ENCODE data around the gene SHANK2.
"Not testable (repeated sequence)": the region's sequence is repeated elsewhere in the genome, so short reads cannot be mapped to it uniquely, and the experiment has no call there.

The SHANK2 gene

GRCh38 chr11:71245601-71246391 lies 6.6 kb downstream of the SHANK2 start:
- no peak for DNase-seq (ENCODE audit: extremely low read depth in 1 of 2, low read depth in 1 of 2)

DNA sequence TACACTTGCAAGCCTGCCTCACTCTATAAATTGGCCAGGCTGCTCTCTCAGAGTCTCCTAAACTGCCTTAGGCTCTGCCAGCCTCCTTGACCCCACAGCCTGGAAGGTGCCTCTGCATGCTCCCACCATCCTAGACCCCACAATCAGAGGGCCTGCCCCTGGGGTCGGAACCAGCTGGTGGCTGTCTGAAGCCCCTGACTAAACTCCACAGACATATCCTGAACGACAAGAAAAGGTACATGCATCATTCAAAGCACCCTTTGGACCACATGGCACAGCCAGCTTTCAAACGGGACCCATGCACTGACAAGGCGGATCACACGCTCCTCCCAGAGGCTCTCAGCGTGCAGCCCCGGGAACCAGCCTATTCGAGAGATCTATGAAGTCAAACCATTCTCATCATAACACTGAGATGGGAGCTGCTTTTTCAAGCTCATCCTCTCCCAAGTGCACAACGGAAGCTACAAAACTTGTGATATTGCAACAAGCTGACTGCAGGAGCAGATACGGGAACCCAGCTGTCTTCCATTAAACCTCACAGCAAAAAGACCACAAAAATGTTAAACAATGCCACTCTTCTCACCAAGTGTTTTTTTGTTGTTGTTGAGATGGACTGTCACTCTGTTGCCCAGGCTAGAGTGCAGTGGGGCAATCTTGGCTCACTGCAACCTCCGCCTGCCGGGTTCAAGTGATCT lies 8.1 kb downstream of the SHANK2 start:
- DNase-seq (ENCODE audit: extremely low read depth in 1 of 2, low read depth in 1 of 2): no peak

DNA sequence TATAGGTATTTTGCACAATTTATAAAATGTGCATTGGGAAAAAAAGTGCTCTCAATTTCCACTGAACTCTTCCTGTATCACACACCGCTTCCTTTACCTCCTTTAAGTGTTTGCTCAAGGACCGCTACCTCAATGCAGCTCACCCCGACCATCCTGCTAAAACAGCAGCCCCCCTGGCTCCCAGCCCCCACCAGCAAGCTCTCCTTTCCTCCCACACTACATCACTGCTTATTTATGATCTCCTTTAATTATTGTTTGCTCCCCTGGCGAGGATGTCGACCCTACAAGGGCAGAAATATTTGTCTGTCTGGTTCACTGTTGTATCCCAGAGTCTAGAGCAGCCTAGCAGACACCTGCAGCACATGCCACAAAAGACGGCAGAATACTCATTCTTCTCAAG lies 10.0 kb downstream of the SHANK2 start:
- no peak for DNase-seq (ENCODE audit: extremely low read depth in 1 of 2, low read depth in 1 of 2)

DNA sequence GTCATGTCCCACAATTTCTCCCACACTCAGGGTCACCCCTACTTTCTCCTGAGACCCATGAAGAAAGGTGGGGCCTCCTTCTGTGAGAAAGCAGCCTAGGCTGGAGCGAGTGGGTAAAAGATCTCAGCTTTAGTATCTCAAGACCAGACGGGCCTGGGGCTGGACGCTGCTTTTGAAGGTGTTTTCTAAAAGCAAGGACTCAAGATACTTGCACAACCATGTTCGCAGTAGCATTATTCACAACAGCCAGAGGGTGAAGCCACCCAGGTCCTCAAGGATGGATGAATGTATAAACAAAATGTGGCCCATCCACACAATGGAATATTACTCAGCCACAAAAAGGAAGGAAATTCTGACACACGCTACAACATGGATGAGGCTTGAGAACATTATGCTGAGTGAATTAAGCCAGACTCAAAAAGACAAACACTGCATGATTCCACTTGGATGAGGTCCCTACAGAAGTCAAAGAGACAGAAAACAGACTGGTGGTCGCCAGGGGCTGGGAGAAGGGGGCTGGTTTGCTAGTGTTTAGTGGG lies 10.6 kb downstream of the SHANK2 start:
- no peak for DNase-seq (ENCODE audit: extremely low read depth in 1 of 2, low read depth in 1 of 2)

GRCh38 chr11:71240865-71241691 lies 11.3 kb downstream of the SHANK2 start:
- no peak for DNase-seq (ENCODE audit: extremely low read depth in 1 of 2, low read depth in 1 of 2)

- no peak for DNase-seq (ENCODE audit: extremely low read depth in 1 of 2, low read depth in 1 of 2)
These were observed 12.2 kb downstream of the SHANK2 start for GRCh38 chr11:71240061-71240690.

- no peak for DNase-seq (ENCODE audit: extremely low read depth in 1 of 2, low read depth in 1 of 2)
These were observed 12.8 kb downstream of the SHANK2 start for GRCh38 chr11:71239581-71239980.

GRCh38 chr11:71238941-71239340 lies 13.4 kb downstream of the SHANK2 start:
- DNase-seq (ENCODE audit: extremely low read depth in 1 of 2, low read depth in 1 of 2): no peak

DNA sequence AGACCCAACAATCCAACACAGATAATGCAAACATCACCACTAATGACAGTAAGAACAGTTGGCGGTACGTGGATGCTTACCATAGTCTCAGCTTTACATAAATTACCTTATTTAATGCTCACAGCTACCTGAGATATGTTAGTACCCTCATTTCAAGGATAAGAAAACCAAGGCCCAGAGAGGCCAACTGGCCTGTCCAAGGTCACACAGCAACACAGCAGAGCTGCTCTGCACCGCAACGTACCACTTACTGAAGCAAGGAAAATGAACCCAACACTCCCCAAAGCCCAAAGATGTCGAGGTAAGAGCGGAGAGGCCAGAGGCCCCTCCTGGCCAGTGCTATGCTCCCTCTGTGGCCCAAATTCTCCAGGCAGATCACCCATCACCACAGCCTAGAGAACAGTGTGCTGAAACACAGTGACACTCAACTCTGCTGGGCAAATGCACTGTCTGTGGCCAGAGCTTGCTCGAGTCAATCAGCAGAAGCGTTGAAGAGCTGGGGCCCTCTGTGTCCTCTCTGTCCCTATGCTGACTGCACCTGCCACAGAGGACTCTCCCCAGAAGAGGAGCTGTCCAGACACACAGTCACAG lies 14.0 kb downstream of the SHANK2 start:
- no peak for DNase-seq (ENCODE audit: extremely low read depth in 1 of 2, low read depth in 1 of 2)

DNA sequence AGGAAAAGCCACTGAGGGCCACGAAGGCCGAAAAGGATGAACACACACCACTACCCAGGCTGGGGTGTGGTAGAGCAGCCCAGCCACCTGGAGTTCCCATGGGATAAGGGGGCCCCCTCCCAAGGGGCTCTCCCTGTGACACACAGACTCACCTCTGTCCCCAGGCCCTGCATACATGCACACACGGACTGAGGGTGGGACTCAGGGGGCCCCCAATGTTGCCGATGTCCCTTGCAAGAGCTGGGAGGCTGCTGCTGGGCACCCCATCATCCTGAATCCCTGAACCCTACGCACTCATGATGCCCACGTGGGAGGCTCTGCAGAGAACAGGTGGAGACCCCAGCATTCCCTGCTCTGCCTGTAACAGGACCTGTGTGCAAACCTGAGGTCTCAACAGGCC lies 14.5 kb downstream of the SHANK2 start:
- no peak for DNase-seq (ENCODE audit: extremely low read depth in 1 of 2, low read depth in 1 of 2)

DNA sequence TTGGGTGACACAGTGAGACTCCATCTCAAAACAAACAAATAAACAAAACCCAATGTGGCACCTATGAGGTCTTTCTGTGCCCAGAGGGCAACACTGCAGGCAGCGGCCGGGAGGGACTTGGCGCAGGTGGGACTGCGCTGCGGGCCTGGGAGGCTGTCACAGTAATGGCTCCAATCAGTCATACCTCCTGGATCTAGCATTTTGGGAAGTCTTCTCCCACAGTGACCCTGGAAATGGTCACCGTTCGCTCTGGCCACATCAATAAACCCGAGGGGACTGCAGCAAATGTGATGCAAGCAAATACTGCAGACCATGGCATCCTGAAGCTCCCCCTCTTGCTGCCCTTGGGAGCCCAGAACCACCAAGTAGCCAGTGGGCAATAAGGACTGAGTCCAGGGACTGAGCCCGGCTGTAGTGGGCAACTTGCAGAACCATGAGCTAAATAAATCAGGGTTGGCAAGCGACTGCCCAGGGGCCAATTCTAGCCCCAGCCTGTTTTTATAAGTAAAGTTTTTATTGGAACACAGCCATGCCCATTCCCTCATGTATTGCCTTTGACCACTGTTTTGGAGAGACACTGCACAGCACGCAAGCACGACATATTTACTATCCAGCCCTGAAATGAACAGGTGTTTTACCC lies 15.4 kb downstream of the SHANK2 start:
- no peak for DNase-seq (ENCODE audit: extremely low read depth in 1 of 2, low read depth in 1 of 2)

DNA sequence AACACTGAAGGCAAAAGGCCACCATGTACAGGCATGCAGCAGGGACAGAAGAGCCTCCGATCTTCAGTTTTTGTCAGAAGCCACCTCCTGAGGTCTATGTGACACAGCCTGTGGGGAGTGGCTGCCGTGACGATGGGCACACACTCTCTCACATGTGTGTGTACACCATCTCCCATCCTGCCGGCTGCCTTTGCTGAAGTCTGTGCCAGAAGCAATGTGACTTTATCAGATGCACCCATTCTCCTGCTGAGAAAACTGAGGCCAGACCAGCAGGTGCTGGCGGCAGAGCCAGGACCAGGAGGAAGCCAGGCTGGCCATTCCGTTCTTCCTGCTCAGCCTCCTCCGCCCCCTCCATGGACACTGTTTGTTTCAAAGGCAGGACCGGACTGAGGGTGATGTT lies 16.7 kb downstream of the SHANK2 start:
- no peak for DNase-seq (ENCODE audit: extremely low read depth in 1 of 2, low read depth in 1 of 2)

- DNase-seq (ENCODE audit: extremely low read depth in 1 of 2, low read depth in 1 of 2): not testable (repeated sequence)
These were observed 18.2 kb downstream of the SHANK2 start for GRCh38 chr11:71233896-71234852.

DNA sequence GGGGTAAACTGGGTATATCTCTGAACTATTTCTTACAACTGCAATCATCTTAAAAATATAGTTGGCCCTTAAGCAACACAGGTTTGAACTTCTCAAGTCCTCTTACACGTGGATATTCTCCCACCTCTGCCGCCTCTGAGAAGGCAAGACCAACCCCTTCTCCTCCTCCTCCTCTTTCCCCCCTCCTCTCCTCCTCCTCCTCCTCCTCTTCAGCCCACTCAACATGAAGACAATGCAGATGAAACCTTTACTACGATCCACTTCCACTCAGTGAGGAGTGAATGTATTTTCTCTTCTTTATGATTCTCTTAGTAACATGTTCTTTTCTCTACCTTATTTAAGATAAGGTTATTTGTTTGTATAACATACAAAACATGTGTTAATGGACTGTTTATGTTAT lies 20.0 kb downstream of the SHANK2 start:
- no peak for DNase-seq (ENCODE audit: extremely low read depth in 1 of 2, low read depth in 1 of 2)

GRCh38 chr11:71228961-71229360 lies 23.4 kb downstream of the SHANK2 start:
- DNase-seq (ENCODE audit: extremely low read depth in 1 of 2, low read depth in 1 of 2): no peak

DNA sequence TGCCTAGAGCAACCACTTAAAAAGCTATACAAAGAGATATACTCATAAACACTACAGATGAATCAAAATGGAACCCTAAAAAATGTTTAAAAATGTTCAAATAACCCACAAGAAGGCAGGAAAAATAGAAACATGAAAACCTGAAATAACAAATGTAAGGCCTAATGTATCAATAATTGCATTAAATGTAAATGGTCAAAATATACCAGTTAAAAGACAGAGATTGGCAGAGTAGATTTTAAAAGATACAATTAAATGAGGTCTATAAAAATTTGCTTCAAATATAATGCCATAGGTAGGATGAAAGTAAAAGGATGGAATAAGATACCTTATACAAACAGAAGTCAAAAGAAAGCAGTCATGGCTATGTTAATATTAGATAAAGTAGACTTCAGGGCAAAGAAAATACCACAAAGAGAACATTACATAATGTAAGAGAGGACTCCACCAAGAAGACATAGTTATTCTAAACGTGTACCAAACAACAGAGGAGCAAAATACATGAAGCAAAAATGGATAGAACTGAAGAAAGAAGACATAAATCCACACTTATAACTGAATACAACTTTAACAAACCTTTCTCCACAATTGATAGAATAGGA lies 25.2 kb downstream of the SHANK2 start:
- DNase-seq (ENCODE audit: extremely low read depth in 1 of 2, low read depth in 1 of 2): no peak

DNA sequence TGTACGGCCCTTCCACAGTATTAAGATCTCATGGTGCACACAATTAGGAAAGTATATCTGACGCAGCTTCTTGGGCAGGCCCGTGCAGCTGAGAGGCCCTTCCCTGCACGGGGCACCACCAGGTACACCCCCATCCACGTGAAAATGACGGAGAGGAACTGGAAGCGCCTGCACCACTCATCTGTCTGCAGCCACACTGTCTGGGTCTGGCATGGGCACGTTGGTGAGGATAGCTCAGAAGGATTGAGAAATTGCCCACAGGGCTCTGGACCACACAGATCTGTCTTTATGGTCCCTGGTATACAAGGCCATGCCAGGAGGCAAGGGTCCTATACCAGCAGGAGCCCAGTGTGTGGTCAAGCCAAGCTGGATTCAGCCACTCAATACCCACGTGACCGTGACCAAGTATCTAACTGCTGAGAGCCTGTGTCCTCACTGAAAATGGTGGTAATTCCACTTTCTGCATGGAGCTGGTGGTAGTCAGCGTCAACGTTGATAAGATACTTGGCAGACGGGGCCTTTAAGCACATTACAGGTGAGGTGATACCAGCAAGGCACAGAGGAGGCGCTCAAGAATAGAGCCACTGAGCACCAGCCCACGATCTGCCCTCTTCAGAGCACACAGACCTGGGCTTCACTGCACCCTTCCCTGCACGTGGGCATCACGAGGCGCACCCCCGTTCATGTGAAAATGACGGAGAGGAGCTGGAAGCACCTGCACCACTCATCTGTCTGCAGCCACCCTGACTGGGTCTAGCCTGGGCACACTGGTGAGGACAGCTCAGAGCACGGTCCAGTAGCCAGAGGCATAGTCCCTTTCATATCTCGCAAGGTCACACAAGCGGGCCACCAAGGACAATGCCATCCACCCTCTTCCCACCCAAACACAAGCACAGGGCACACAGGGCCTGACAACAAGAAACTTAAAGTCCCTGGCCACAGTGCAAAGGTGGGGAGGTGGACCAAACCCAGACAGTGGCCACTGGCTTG lies 28.4 kb downstream of the SHANK2 start:
- DNase-seq (ENCODE audit: extremely low read depth in 1 of 2, low read depth in 1 of 2): no peak
